ENCODE results near the gene ZFC3H1. TPM values are rescaled to one million over a fixed set of nuclear protein-coding genes. Genes with fewer than 3 reads are reported as not detected.

Gene ZFC3H1
- total and polyA plus RNA-seq, 2 donors (not counting 3 experiments of a cell fraction or from before 2014, with no cell fraction given): 23.6 to 60.4 TPM

GRCh38 chr12:71665090-71665463, 1.4 kb upstream of the ZFC3H1 start:
- Histone ChIP-seq H3K4me3 (replicated peaks in 1 of 3; ENCODE audit: insufficient read depth in 1 of 3, low read depth in 1 of 3, low read length in 3 of 3) (peak overlapping the region; percentile 81 to 98 (median 92)), H3K9me1 (replicated peaks; ENCODE audit: control insufficient read depth, extremely low read depth, insufficient read depth, low read length) (no peaks in the 10 kb centered on the region), H3K4me1 (ENCODE audit: control insufficient read depth, extremely low read depth, insufficient read depth, low read length) (peaks cover 17% of the 10 kb centered on the region), H2AFZ (ENCODE audit: low read depth, low read length) (peak overlapping the region; percentile 7), H3K4me2 (ENCODE audit: insufficient read depth, low read length) (peak overlapping the region; percentile 74), H3K27ac (ENCODE audit: insufficient read depth, low read depth, low read length) (peak overlapping the region; percentile 56), H3K9me3 (replicated peaks; ENCODE audit: control insufficient read depth, insufficient read depth, low read length) (no peaks in the 10 kb centered on the region), H3K36me3 (ENCODE audit: control insufficient read depth in 2 of 2, extremely low read depth in 1 of 2, insufficient read depth in 2 of 2, low read length in 2 of 2) (no peaks in the 10 kb centered on the region), H4K20me1 (replicated peaks; ENCODE audit: control insufficient read depth, extremely low read depth, insufficient read depth, low read length) (no peaks in the 10 kb centered on the region), H3K9ac (replicated peaks; ENCODE audit: extremely low read depth, insufficient read depth, low read length) (peak overlapping the region; percentile 75), H3K79me2 (ENCODE audit: control insufficient read depth, insufficient read depth, low read length) (peaks cover 43% of the 10 kb centered on the region), H3K27me3 (ENCODE audit: control insufficient read depth in 2 of 2, insufficient read depth in 2 of 2, low read length in 2 of 2) (no peaks in the 10 kb centered on the region)
- no peak for DNase-seq (ENCODE audit: low read depth, low spot score)
- ChIA-PET CTCF (interaction anchor here (3.3 kb wide), 1 partner anchor 21 kb away, joined by 36 read pairs; the partner anchor contains the start of gene TMEM19), POLR2A (no interaction called here)
- no TSS peak for BruUV-seq (replicated peaks)
- TF ChIP-seq CTCF (IDR thresholded peaks at IDR 0.05; ENCODE audit: extremely low read depth in 1 of 2, insufficient read depth in 1 of 2, low read depth in 1 of 2, low read length in 2 of 2): no peak
- no peak for TF ChIP-seq POLR2A (IDR thresholded peaks at IDR 0.05; ENCODE audit: low read depth, low read length)
- no peak for TF ChIP-seq POLR2AphosphoS5 (IDR thresholded peaks at IDR 0.05; ENCODE audit: insufficient read depth, low read depth, low read length)
- no peak for TF ChIP-seq EZH2 (IDR thresholded peaks at IDR 0.05; ENCODE audit: borderline replicate concordance, low read depth, low read length, severe bottlenecking)
- TF ChIP-seq GATA2 (IDR thresholded peaks at IDR 0.05; ENCODE audit: insufficient read depth, insufficient read length, low read depth, low read length): no peak
- no peak for TF ChIP-seq FOS (IDR thresholded peaks at IDR 0.05; ENCODE audit: borderline replicate concordance, insufficient read depth, low read length)
- no peak for TF ChIP-seq MYC (IDR thresholded peaks at IDR 0.05; ENCODE audit: low read depth, low read length)
- no peak for TF ChIP-seq MAX (IDR thresholded peaks at IDR 0.05; ENCODE audit: insufficient read depth, insufficient read length)
- TF ChIP-seq JUN (IDR thresholded peaks at IDR 0.05; ENCODE audit: borderline replicate concordance, insufficient read depth, insufficient read length, low read depth): no peak
- intact Hi-C loops (cut with micrococcal nuclease): no loop called here
- dilution Hi-C loops (cut with MboI; ENCODE audit: extremely low pct_ligation_motif_present, low sequenced_read_pairs): no loop called here
- FAIRE-seq: no peak
